Measurements from ENCODE around the gene SEMG1. TPM values are rescaled to one million over a fixed set of nuclear protein-coding genes. Genes with fewer than 3 reads are reported as not detected.

SEMG1 gene
- total and polyA plus RNA-seq, 2 of the 8 experiments (the other 6 are each of a cell fraction or from before 2014, with no cell fraction given) = 3.0 to 5.8 TPM

DNA sequence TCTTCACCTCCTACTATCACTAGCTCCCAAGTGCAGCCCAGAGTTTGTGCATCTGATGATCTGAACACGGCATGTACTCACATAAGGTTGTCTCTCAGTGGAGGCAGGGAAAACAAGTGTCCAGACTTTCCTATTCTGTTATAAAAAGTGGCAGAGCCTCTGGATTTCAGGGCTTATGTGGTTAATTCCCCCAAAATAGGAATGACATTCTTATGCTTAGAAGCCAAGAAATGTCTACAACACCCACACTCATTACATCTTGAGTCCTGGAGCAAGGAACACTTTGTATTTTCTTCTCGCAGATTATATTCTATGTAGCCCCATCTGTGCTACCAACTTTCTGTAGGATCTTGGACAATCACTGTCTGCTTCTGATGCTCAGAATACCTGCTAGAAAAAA is 13.5 kb upstream of the SEMG1 start:
- no peak overlapping the region for H4K8ac ChIP-seq (ENCODE audit: extremely low read depth, insufficient read depth, low read length)
- H2AFZ ChIP-seq (ENCODE audit: low read length) = no peak overlapping the region
- H2AK5ac ChIP-seq (ENCODE audit: low read depth, low read length) = no peak overlapping the region
- peaks cover 0 to 7% (median 5%) of the 10 kb centered on the region in 4 experiments; a peak in 3 of 7 replicates for H3K4me1 ChIP-seq (replicated peaks in 1 of 4; ENCODE audit: control insufficient read depth in 3 of 4, insufficient read depth in 4 of 4, low read length in 3 of 4)
- H3K4me3 ChIP-seq (ENCODE audit: extremely low read depth in 1 of 4, insufficient read depth in 2 of 4, low read depth in 3 of 4, low read length in 4 of 4) = no peak overlapping the region
- no peak overlapping the region for H3K14ac ChIP-seq (ENCODE audit: insufficient read length)
- CTCF ChIA-PET (ENCODE audit: partially characterized antibody) = no interaction called here
- no peak overlapping the region for H2BK5ac ChIP-seq (ENCODE audit: low read depth, low read length)
- no peak overlapping the region for H2BK12ac ChIP-seq (ENCODE audit: low read depth, low read length)
- no peak overlapping the region for H3K9ac ChIP-seq (replicated peaks in 1 of 4; ENCODE audit: extremely low read depth in 1 of 4, low read depth in 3 of 4, low read length in 3 of 4)
- H3K27ac ChIP-seq (ENCODE audit: low read depth, low read length) = no peak overlapping the region
- H3K27me3 ChIP-seq (replicated peaks in 1 of 4; ENCODE audit: control insufficient read depth in 3 of 4, extremely low read depth in 1 of 4, insufficient read depth in 3 of 4, low read length in 3 of 4) = 0 out of 7 replicates have a peak, but pooled peaks cover 0 to 1% (median 0%) of the 10 kb centered on the region in 4 experiments
- DNase-seq (ENCODE audit: low read depth in 1 of 2, low spot score in 2 of 2) (no peak), FAIRE-seq (no peak)
- no peaks in the 10 kb centered on the region for H3K9me3 ChIP-seq (ENCODE audit: insufficient read depth in 2 of 2, low read depth in 1 of 2, low read length in 1 of 2)
- H3K18ac ChIP-seq (ENCODE audit: extremely low read depth, low read length) = no peak overlapping the region
- no peak overlapping the region for H3K56ac ChIP-seq (replicated peaks; ENCODE audit: insufficient read length, low read depth, low read length)
- H3K36me3 ChIP-seq (ENCODE audit: control insufficient read depth in 2 of 4, insufficient read depth in 4 of 4, low read length in 3 of 4) = no peaks in the 10 kb centered on the region
- no peak overlapping the region for H3K4me2 ChIP-seq (ENCODE audit: insufficient read depth in 1 of 2, low read depth in 2 of 2, low read length in 2 of 2)
- no peak overlapping the region for H4K5ac ChIP-seq (ENCODE audit: insufficient read length, low read depth, low read length)
- no peak overlapping the region for H2BK20ac ChIP-seq (ENCODE audit: low read length)
- no peak overlapping the region for H3K4ac ChIP-seq (replicated peaks; ENCODE audit: insufficient read length, low read depth, low read length)
- no peaks in the 10 kb centered on the region for H4K20me1 ChIP-seq (replicated peaks in 1 of 2; ENCODE audit: control insufficient read depth in 1 of 2, insufficient read depth in 2 of 2, low read length in 2 of 2)
- no peak overlapping the region for H3K23ac ChIP-seq (ENCODE audit: insufficient read length)
- WGBS, 2 experiments (ENCODE audit: extremely low coverage in 1 of 2, insufficient coverage in 1 of 2, insufficient read length in 1 of 2, insufficient replicate concordance in 2 of 2, low coverage in 1 of 2, low lambda C conversion rate in 2 of 2, missing lambda C conversion rate in 1 of 2) = 93% methylated on average over 2 of the region's 2 CpGs; no CpG with 5 or more reads in 1 of the 2 experiments
- POLR2A ChIA-PET (ENCODE audit: partially characterized antibody) = no interaction called here
- H3K79me2 ChIP-seq (ENCODE audit: control insufficient read depth in 1 of 2, insufficient read depth in 2 of 2, low read length in 2 of 2) = no peaks in the 10 kb centered on the region
- no peaks in the 10 kb centered on the region for H3K79me1 ChIP-seq (ENCODE audit: low read depth, low read length)
- no peaks in the 10 kb centered on the region for H3K23me2 ChIP-seq (ENCODE audit: low read depth, low read length)
- H2BK15ac ChIP-seq (ENCODE audit: low read length) = no peak overlapping the region
- H2BK120ac ChIP-seq (replicated peaks; ENCODE audit: low read depth, low read length) = no peak overlapping the region
- H4K91ac ChIP-seq (replicated peaks; ENCODE audit: insufficient read length, low read length) = no peak overlapping the region
- no peak for TF ChIP-seq JUND (IDR thresholded peaks at IDR 0.05; ENCODE audit: low read length)
- TF ChIP-seq SIX5 (IDR thresholded peaks at IDR 0.05; ENCODE audit: low read depth, low read length) = no peak
- no peak for TF ChIP-seq RAD21 (IDR thresholded peaks at IDR 0.05 in 1 of 2, conservative IDR thresholded peaks at IDR 0.05 in 1 of 2; ENCODE audit: low read depth in 2 of 2, low read length in 2 of 2)
- TF ChIP-seq HDAC6 (IDR thresholded peaks at IDR 0.05; ENCODE audit: low read depth, low read length) = no peak

All from H1 (cell line).